Spleen (tissue), 7 donors: Measurements from ENCODE around the gene HELZ2.

ENCODE experiments used
- CTCF ChIP-seq, 11 experiments: fragments of 200-600 bp in 7 of 11; fragments of 450-650 bp in 4 of 11; sonication (generic) in 4 of 11; IDR thresholded peaks in 8 of 11; conservative IDR thresholded peaks in 3 of 11; 1 replicate in 7 of 11; 2 replicates in 4 of 11; pipeline versions ENCODE4 v1.4.0 to v1.8.0; 2016 to 2021; ENCODE audit warnings: antibody characterized with exemption in 11 of 11, inconsistent platforms in 4 of 11, mild to moderate bottlenecking in 1 of 11
- POLR2A ChIP-seq, 3 donors: fragments of 450-650 bp; IDR thresholded peaks; one replicate each; pipeline ENCODE4 v1.5.1; 2017; ENCODE audit warnings: antibody characterized with exemption in 3 of 3, mild to moderate bottlenecking in 1 of 3
- POLR2AphosphoS5 ChIP-seq, 3 donors: sonication (generic); formaldehyde crosslinking; IDR thresholded peaks; one replicate each; pipeline ENCODE4 v1.5.1; 2017; ENCODE audit warnings: antibody characterized with exemption in 3 of 3
- donor health status: DM: no; HTN: no; CAD: no; lungs with moderate emphysema.
- donor health status: DM: no; HTN: no; CAD: no.
- donor health status: DM: no; HTN: no; CAD: no.

GRCh38 chr20:63585616-63586565 lies 11.9 kb upstream of the HELZ2 start:
- no peak for TF ChIP-seq CTCF (IDR thresholded peaks at IDR 0.05 in 8 of 11, conservative IDR thresholded peaks at IDR 0.05 in 3 of 11)
- no peak for TF ChIP-seq POLR2A (IDR thresholded peaks at IDR 0.05)
- TF ChIP-seq POLR2AphosphoS5 (IDR thresholded peaks at IDR 0.05), result no peak
